Measurements from ENCODE around the gene HCFC1. TPM values are rescaled to one million over a fixed set of nuclear protein-coding genes. Genes with fewer than 3 reads are reported as not detected.

Gene HCFC1
- polyA plus RNA-seq, 1 of the 3 experiments (the other 2 are of a cell fraction), result 9.5 TPM

GRCh38 chrX:153951683-153952372 is 19.8 kb downstream of the HCFC1 start:
- no peak overlapping the region for H3K4me2 ChIP-seq
- ChIA-PET CTCF (interaction anchor here (1.1 to 11.8 kb wide), 9 partner anchors 7 to 397 kb away, joined by 3 to 271 read pairs (median 10); partner anchors contain the start of genes ARHGAP4, HCFC1, NAA10 and PLXNB3), POLR2A (no interaction called here)
- H3K27ac ChIP-seq (ENCODE audit: low read depth in 2 of 2, low read length in 1 of 2), result no peak overlapping the region
- no peaks in the 10 kb centered on the region for H3K9me3 ChIP-seq
- no peaks in the 10 kb centered on the region for H3K79me2 ChIP-seq (ENCODE audit: insufficient read depth)
- no peaks in the 10 kb centered on the region; a peak in 1 of 4 replicates for H3K4me1 ChIP-seq (ENCODE audit: control insufficient read depth in 1 of 2, insufficient read depth in 2 of 2, low read depth in 1 of 2, low read length in 1 of 2)
- no peaks in the 10 kb centered on the region for H3K9me2 ChIP-seq
- WGBS (ENCODE audit: low lambda C conversion rate), result 94% methylated on average over 23 of the region's 28 CpGs
- H2AFZ ChIP-seq (ENCODE audit: low read depth), result no peak overlapping the region
- TF ChIP-seq, protein P1, sequence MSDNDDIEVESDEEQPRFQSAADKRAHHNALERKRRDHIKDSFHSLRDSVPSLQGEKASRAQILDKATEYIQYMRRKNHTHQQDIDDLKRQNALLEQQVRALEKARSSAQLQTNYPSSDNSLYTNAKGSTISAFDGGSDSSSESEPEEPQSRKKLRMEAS (IDR thresholded peaks at IDR 0.05; ENCODE audit: low read depth), result no peak
- TF ChIP-seq PBX3 (IDR thresholded peaks at IDR 0.05) (no peak), TEAD4 (IDR thresholded peaks at IDR 0.05; ENCODE audit: borderline replicate concordance, insufficient read depth) (no peak), SMC3 (IDR thresholded peaks at IDR 0.05; ENCODE audit: low read depth, low read length) (no peak), TAF1 (IDR thresholded peaks at IDR 0.05; ENCODE audit: borderline replicate concordance, low read depth, low read length) (no peak), YY1 (IDR thresholded peaks at IDR 0.05; ENCODE audit: low read depth) (no peak)
- TF ChIP-seq, protein P2, sequence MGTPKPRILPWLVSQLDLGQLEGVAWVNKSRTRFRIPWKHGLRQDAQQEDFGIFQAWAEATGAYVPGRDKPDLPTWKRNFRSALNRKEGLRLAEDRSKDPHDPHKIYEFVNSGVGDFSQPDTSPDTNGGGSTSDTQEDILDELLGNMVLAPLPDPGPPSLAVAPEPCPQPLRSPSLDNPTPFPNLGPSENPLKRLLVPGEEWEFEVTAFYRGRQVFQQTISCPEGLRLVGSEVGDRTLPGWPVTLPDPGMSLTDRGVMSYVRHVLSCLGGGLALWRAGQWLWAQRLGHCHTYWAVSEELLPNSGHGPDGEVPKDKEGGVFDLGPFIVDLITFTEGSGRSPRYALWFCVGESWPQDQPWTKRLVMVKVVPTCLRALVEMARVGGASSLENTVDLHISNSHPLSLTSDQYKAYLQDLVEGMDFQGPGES (IDR thresholded peaks at IDR 0.05; ENCODE audit: low read depth, low read length), result no peak
- TF ChIP-seq, protein P3, sequence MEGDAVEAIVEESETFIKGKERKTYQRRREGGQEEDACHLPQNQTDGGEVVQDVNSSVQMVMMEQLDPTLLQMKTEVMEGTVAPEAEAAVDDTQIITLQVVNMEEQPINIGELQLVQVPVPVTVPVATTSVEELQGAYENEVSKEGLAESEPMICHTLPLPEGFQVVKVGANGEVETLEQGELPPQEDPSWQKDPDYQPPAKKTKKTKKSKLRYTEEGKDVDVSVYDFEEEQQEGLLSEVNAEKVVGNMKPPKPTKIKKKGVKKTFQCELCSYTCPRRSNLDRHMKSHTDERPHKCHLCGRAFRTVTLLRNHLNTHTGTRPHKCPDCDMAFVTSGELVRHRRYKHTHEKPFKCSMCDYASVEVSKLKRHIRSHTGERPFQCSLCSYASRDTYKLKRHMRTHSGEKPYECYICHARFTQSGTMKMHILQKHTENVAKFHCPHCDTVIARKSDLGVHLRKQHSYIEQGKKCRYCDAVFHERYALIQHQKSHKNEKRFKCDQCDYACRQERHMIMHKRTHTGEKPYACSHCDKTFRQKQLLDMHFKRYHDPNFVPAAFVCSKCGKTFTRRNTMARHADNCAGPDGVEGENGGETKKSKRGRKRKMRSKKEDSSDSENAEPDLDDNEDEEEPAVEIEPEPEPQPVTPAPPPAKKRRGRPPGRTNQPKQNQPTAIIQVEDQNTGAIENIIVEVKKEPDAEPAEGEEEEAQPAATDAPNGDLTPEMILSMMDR (IDR thresholded peaks at IDR 0.05), result no peak
- no peak overlapping the region for H3K9ac ChIP-seq
- H3K4me3 ChIP-seq (ENCODE audit: low read depth in 2 of 2, low read length in 1 of 2), result no peak overlapping the region
- H3K36me3 ChIP-seq (replicated peaks in 1 of 2; ENCODE audit: control insufficient read depth in 1 of 2, insufficient read depth in 2 of 2, low read length in 1 of 2), result peaks cover 13 to 90% of the 10 kb centered on the region in 2 experiments
- peaks cover 8% of the 10 kb centered on the region; the same call in 1 of the 2 replicates for H4K20me1 ChIP-seq (ENCODE audit: insufficient read depth)
- H3K27me3 ChIP-seq (ENCODE audit: insufficient read depth), result no peaks in the 10 kb centered on the region
- H3F3A ChIP-seq (replicated peaks; ENCODE audit: insufficient read depth), result peaks cover 16% of the 10 kb centered on the region
- no peak for DNase-seq

DNA sequence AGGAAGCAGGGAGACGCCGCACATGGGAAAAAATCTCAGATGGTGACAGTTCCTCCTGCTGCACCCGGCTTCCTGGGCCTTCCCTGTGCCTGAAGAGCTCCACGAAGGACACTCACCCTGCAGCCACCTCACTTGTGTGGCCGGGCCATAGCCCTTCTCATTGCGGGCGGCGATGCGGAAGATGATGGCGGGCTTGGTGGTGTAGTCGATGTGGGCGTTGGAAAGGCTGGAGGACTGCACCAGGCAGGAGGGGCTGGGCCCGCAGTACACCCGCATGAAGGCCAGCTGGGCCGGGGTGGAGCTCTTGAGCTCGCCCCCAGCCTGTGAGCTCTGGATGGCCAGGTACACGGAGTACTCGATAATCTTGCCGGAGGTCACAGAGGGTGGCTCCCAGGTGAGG is 21.5 kb downstream of the HCFC1 start:
- POLR2A ChIA-PET, result no interaction called here
- TF ChIP-seq ELF1 (IDR thresholded peaks at IDR 0.05), result no peak
- TF ChIP-seq, protein P1 (IDR thresholded peaks at IDR 0.05; ENCODE audit: low read depth), result no peak
- no peak for TF ChIP-seq FOSL2 (IDR thresholded peaks at IDR 0.05; ENCODE audit: borderline replicate concordance, low read depth)
- TF ChIP-seq RFX5 (IDR thresholded peaks at IDR 0.05; ENCODE audit: low read length), result no peak
- TF ChIP-seq, protein P2 (IDR thresholded peaks at IDR 0.05; ENCODE audit: low read depth, low read length), result no peak
- no peak for TF ChIP-seq TCF12 (IDR thresholded peaks at IDR 0.05)
- no peak for TF ChIP-seq JUND (IDR thresholded peaks at IDR 0.05)
- TF ChIP-seq GABPA (IDR thresholded peaks at IDR 0.05; ENCODE audit: low read depth), result no peak
- TF ChIP-seq GATA2 (CRISPR knock-in tag; IDR thresholded peaks at IDR 0.05), result no peak
- TF ChIP-seq EZH2phosphoT487 (IDR thresholded peaks at IDR 0.05; ENCODE audit: borderline replicate concordance, low read depth), result no peak
- TF ChIP-seq NFIC (IDR thresholded peaks at IDR 0.05; ENCODE audit: borderline replicate concordance), result no peak
- TF ChIP-seq SIN3A (IDR thresholded peaks at IDR 0.05; ENCODE audit: borderline replicate concordance, low read depth, low read length), result no peak
- TF ChIP-seq, protein P3 (IDR thresholded peaks at IDR 0.05), result no peak
- no peak for TF ChIP-seq TAF1 (IDR thresholded peaks at IDR 0.05; ENCODE audit: borderline replicate concordance, low read depth, low read length)

More for the DNA sequence above, 21.5 kb downstream of the HCFC1 start:
- Histone ChIP-seq H3F3A (replicated peaks; ENCODE audit: insufficient read depth) (peaks cover 19% of the 10 kb centered on the region), H3K4me1 (ENCODE audit: control insufficient read depth in 1 of 2, insufficient read depth in 2 of 2, low read depth in 1 of 2, low read length in 1 of 2) (no peaks in the 10 kb centered on the region; a peak in 1 of 4 replicates), H3K27me3 (ENCODE audit: insufficient read depth) (no peaks in the 10 kb centered on the region), H2AFZ (ENCODE audit: low read depth) (no peak overlapping the region), H3K9me3 (no peaks in the 10 kb centered on the region), H3K4me2 (no peak overlapping the region), H3K9me2 (no peaks in the 10 kb centered on the region), H3K79me2 (ENCODE audit: insufficient read depth) (no peaks in the 10 kb centered on the region), H3K36me3 (replicated peaks in 1 of 2; ENCODE audit: control insufficient read depth in 1 of 2, insufficient read depth in 2 of 2, low read length in 1 of 2) (peaks cover 13 to 75% of the 10 kb centered on the region in 2 experiments), H3K4me3 (ENCODE audit: low read depth in 2 of 2, low read length in 1 of 2) (no peak overlapping the region), H3K9ac (no peak overlapping the region), H4K20me1 (ENCODE audit: insufficient read depth) (peaks cover 14% of the 10 kb centered on the region; the same call in 1 of the 2 replicates), H3K27ac (ENCODE audit: low read depth in 2 of 2, low read length in 1 of 2) (no peak overlapping the region)
- CTCF ChIA-PET, result interaction anchor here (1.2 to 11.8 kb wide), 6 partner anchors 11 to 992 kb away, joined by 3 to 271 read pairs (median 76); partner anchors contain the start of genes ARHGAP4, HCFC1, NAA10 and PLXNB3
- 91% methylated on average over 14 of the region's 19 CpGs for WGBS (ENCODE audit: low lambda C conversion rate)
- no peak for DNase-seq
